OCI-LY3 (cell line): ENCODE measurements around the gene QPCTL.
A peak's percentile ranks its signal among the peaks of the same experiment; 100 is the strongest.

Source experiments
- H2AFZ ChIP-seq: fragments of 200-600, 300-600 bp; shearing (Covaris generic); 2 replicates; pipeline ENCODE4 v1.6.0; 2014; ENCODE audit warnings: antibody characterized with exemption, low read depth, low read length
- H3K27ac ChIP-seq: fragments of 200-600, 300-600 bp; sonication (generic); 2 replicates; pipeline ENCODE4 v1.5.1; 2014; ENCODE audit warnings: mild to moderate bottlenecking, low read length, moderate library complexity, mixed read lengths
- H3K27me3 ChIP-seq: fragments of 200-600, 300-600 bp; sonication (generic); 2 replicates; pipeline ENCODE4 v1.6.1; 2014; ENCODE audit warnings: low read depth, low read length, mixed read lengths
- H3K36me3 ChIP-seq: fragments of 200-600, 300-600 bp; sonication (generic); replicated peaks from 2 replicates; pipeline ENCODE3; 2014; ENCODE audit warnings: low read depth, low read length, mixed read lengths
- H3K4me1 ChIP-seq: fragments of 300-600, 200-600 bp; sonication (generic); 2 replicates; pipeline ENCODE4 v1.6.1; 2014; ENCODE audit warnings: low read length, mixed read lengths
- H3K4me2 ChIP-seq: fragments of 200-600, 300-600 bp; sonication (generic); 2 replicates; pipeline ENCODE4 v1.6.1; 2014; ENCODE audit warnings: low read length, mixed read lengths
- H3K4me3 ChIP-seq: fragments of 300-600, 200-600 bp; sonication (generic); 2 replicates; pipeline ENCODE4 v1.5.1; 2014; ENCODE audit warnings: antibody characterized with exemption, mild to moderate bottlenecking, low read length, moderate library complexity
- H3K79me2 ChIP-seq: fragments of 300-600, 200-600 bp; shearing (Covaris generic); 2 replicates; pipeline ENCODE4 v1.6.1; 2014; ENCODE audit warnings: mild to moderate bottlenecking, low read length, mixed read lengths
- H3K9ac ChIP-seq: fragments of 300-600, 200-600 bp; shearing (Covaris generic); 2 replicates; pipeline ENCODE4 v1.6.0; 2014; ENCODE audit warnings: mild to moderate bottlenecking, low read length, moderate library complexity
- H3K9me3 ChIP-seq: fragments of 200-600, 300-600 bp; shearing (Covaris generic); 2 replicates; pipeline ENCODE4 v1.6.1; 2014; ENCODE audit warnings: low read length, mixed read lengths; ENCODE audit not compliant: insufficient read depth
- H4K20me1 ChIP-seq: fragments of 200-600, 300-600 bp; sonication (generic); 2 replicates; pipeline ENCODE4 v1.6.1; 2016; ENCODE audit warnings: low read length, mixed read lengths; ENCODE audit not compliant: insufficient read depth
- EZH2phosphoT487 ChIP-seq: fragments of 200-600 bp; shearing (Covaris generic); IDR thresholded peaks from 2 replicates; pipeline ENCODE4 v1.6.1; 2018; ENCODE audit warnings: antibody characterized with exemption, mixed run types, low read depth
- TF ChIP-seq, protein P1 (sequence below): fragments of 200-600, 300-600 bp; sonication (generic); IDR thresholded peaks from 2 replicates; pipeline ENCODE4 v1.5.1; 2014; ENCODE audit warnings: antibody characterized with exemption, low read length, low read depth

QPCTL gene

DNA sequence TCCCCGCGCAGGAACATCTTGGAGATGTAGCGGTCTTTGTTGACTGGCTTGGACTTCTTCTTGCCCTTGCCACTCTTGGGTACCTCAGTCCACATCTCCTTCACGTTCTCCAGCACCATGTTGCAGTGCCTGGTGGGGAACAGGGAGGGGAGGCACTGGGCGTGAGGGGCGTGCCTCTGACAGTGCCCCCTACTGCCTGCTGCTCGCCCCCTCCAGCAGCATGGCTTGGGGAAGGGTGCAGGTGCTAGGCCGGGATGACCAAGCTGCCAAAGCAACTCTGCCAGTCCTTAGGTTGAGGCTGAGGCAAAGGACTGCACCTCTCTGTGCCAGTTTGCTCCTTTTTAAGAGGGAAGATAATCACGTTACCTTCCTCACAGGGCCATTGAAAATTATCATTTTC lies 4.9 kb upstream of the QPCTL start:
- Histone ChIP-seq H3K9ac (no peak overlapping the region), H2AFZ (no peak overlapping the region), H3K36me3 (peaks cover 36% of the 10 kb centered on the region), H3K9me3 (no peaks in the 10 kb centered on the region), H3K27me3 (no peaks in the 10 kb centered on the region), H3K4me1 (peaks cover 8% of the 10 kb centered on the region), H3K4me3 (no peak overlapping the region), H3K79me2 (peaks cover 27% of the 10 kb centered on the region), H3K4me2 (no peak overlapping the region), H4K20me1 (no peaks in the 10 kb centered on the region), H3K27ac (no peak overlapping the region)
- no peak for TF ChIP-seq EZH2phosphoT487

DNA sequence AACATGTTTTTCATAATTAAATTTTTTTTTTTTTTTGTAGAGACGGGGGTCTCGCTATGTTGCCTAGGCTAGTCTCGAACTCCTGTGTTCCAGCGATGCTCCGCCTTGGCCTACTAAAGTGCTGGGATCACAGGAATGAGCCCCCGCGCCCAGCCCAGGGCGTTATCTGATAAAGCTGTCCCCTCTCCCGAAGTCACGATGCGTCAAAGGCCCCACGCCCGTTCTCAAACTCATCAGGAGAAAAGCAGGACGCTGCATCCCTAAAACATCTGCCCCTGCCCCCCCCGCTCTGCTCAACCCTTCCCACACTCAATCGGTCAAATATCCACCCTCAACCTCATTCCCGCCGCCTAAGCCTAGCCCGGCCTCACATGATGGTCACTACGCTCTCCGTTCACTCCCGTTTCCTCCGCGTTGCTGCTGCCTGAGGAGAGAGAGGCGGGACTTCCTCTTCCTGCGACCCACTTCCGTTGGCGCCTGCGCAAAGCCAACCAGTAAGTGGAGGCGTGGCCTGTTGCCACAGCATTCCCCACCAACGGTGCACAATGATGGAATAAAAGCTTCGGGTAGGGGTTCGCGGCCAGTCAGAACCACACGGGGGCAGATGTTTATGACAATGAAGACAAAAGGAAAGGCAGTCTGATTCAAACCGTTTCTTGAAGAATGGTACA lies 815 bp upstream of the QPCTL start, which contains the start of gene SNRPD2:
TSS of gene SNRPD2 (minus strand) at position 438 of the 671 bp plus-strand sequence. CDS start at position 373, 65 bp downstream.
- Histone ChIP-seq H4K20me1 (no peaks in the 10 kb centered on the region), H3K4me2 (peak within 1 kb of the TSS; percentile 76), H3K36me3 (peaks cover 39% of the 10 kb centered on the region)

DNA sequence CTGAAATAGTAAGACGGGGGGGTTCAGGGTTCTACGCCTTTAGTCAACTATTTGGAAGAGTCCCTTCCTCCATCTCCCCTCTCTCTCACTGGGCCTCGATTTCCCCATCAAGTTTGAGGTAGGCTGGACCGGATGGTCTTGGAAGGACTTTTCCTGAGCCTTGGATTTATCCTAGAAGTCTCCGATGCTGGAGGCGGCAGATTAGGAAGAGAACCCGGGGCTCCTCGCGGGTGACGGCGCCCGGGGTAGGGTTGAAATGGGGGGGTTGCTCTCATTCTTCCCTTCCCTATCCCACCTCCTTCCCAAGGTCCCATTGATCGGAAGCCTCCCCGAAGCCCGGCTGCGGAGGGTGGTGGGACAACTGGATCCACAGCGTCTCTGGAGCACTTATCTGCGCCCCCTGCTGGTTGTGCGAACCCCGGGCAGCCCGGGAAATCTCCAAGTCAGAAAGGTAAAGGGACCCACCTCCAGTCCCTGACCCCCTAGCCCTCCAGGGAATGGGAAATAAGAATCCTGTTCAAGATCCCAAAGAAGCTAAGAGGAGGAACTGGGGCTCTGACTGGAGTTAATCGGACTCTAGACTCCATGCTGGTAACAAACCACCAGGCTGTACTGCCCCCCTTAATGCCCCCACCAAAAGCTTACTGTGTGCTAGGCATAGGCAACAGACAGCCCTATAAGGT lies 781 bp downstream of the QPCTL start:
- Histone ChIP-seq H3K27me3 (no peaks in the 10 kb centered on the region), H3K9ac (peak overlapping the region; percentile 90), H4K20me1 (no peaks in the 10 kb centered on the region), H3K9me3 (no peaks in the 10 kb centered on the region), H3K4me3 (peak overlapping the region; percentile 87), H3K36me3 (peaks cover 36% of the 10 kb centered on the region), H3K79me2 (peaks cover 40% of the 10 kb centered on the region), H3K4me1 (peaks cover 12% of the 10 kb centered on the region), H2AFZ (peak overlapping the region; percentile 26; the same call in 1 of the 2 replicates), H3K27ac (peak overlapping the region; percentile 72), H3K4me2 (peak overlapping the region; percentile 76)
- no peak for TF ChIP-seq EZH2phosphoT487
- TF ChIP-seq, protein P1, sequence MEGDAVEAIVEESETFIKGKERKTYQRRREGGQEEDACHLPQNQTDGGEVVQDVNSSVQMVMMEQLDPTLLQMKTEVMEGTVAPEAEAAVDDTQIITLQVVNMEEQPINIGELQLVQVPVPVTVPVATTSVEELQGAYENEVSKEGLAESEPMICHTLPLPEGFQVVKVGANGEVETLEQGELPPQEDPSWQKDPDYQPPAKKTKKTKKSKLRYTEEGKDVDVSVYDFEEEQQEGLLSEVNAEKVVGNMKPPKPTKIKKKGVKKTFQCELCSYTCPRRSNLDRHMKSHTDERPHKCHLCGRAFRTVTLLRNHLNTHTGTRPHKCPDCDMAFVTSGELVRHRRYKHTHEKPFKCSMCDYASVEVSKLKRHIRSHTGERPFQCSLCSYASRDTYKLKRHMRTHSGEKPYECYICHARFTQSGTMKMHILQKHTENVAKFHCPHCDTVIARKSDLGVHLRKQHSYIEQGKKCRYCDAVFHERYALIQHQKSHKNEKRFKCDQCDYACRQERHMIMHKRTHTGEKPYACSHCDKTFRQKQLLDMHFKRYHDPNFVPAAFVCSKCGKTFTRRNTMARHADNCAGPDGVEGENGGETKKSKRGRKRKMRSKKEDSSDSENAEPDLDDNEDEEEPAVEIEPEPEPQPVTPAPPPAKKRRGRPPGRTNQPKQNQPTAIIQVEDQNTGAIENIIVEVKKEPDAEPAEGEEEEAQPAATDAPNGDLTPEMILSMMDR = peak; percentile 98

More for the DNA sequence above, 815 bp upstream of the QPCTL start, which contains the start of gene SNRPD2:
- H3K4me1 ChIP-seq = peaks cover 12% of the 10 kb centered on the region
- peak within 1 kb of the TSS; percentile 83 for H2AFZ ChIP-seq
- H3K27ac ChIP-seq = peak within 1 kb of the TSS; percentile 72
- H3K79me2 ChIP-seq = peaks cover 40% of the 10 kb centered on the region
- H3K9me3 ChIP-seq = no peaks in the 10 kb centered on the region
- no peaks in the 10 kb centered on the region for H3K27me3 ChIP-seq
- peak within 1 kb of the TSS; percentile 90 for H3K9ac ChIP-seq
- peak within 1 kb of the TSS; percentile 87 for H3K4me3 ChIP-seq
- TF ChIP-seq, protein P1 = no peak
- no peak for TF ChIP-seq EZH2phosphoT487

DNA sequence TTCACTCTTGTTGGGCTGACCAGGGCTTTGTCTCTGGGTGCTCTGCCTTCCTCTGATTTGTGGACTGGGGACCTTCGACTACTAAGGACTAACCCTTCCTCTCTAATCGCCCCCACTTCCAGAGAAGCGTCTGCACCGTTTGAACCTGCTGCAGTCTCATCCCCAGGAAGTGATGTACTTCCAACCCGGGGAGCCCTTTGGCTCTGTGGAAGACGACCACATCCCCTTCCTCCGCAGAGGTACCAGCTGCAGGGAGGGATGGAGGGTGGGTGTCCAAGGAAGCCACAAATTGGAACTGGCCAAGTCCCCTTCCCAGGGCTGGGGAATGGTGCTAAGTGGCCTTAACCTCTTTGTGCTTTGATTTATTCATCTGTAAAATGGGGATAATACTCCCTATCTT lies 9.2 kb downstream of the QPCTL start:
- H3K9ac ChIP-seq = no peak overlapping the region
- no peak overlapping the region for H3K27ac ChIP-seq
- no peak overlapping the region for H3K4me2 ChIP-seq
- H3K79me2 ChIP-seq = no peaks in the 10 kb centered on the region
- H2AFZ ChIP-seq = no peak overlapping the region
- H3K36me3 ChIP-seq = peaks cover 50% of the 10 kb centered on the region
- H3K4me3 ChIP-seq = no peak overlapping the region
- H4K20me1 ChIP-seq = no peaks in the 10 kb centered on the region
- TF ChIP-seq, protein P1 = no peak
- no peak for TF ChIP-seq EZH2phosphoT487
- no peaks in the 10 kb centered on the region for H3K27me3 ChIP-seq
- H3K9me3 ChIP-seq = peaks cover 5% of the 10 kb centered on the region; the same call in 1 of the 2 replicates
- peaks cover 10% of the 10 kb centered on the region for H3K4me1 ChIP-seq
